ENCODE measurements around the gene OSTN. TPM values are rescaled to one million over a fixed set of nuclear protein-coding genes. Genes with fewer than 3 reads are reported as not detected.

Gene OSTN
- total and polyA plus RNA-seq, 10 donors: 0.03 TPM; not detected in 9

DNA sequence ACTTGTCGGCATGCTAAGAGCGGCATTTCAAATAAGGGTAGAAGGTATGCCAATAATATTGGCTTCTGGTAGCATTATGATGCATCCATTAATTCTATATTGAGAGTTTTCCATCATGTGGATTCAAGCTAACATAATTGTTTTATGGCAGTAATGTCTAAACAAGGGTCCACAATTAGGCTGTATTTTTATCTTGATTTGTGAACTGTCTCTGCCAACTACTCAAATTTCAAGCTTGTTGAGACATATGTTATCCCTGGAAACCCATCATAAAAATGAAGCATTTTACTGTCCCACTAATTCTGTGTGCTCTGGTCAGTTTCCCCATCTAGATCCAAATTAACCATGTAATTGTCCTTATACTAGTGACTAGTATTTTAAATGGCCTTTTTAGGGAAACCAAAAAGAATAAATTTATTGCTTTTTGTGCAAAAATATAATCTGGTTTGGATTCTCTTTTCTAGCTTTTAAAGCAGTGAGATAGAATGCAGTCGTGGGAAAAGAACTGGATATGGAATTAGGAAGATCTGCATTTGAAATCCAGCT is 1.2 kb upstream of the OSTN start:
- no peaks in the 10 kb centered on the region for H3K9me3 ChIP-seq
- intact Hi-C loops (cut with DNase I; ENCODE audit: low total_unique reads): no loop called here
- H3K27ac ChIP-seq: no peak overlapping the region
- TF ChIP-seq CTCF (IDR thresholded peaks at IDR 0.05 in 8 of 11, conservative IDR thresholded peaks at IDR 0.05 in 3 of 11) (no peak), POLR2A (IDR thresholded peaks at IDR 0.05) (no peak), POLR2AphosphoS5 (IDR thresholded peaks at IDR 0.05) (no peak)
- no peaks in the 10 kb centered on the region for H3K27me3 ChIP-seq (replicated peaks in 1 of 7)
- no peak overlapping the region for H3K4me3 ChIP-seq
- no peaks in the 10 kb centered on the region for H3K4me1 ChIP-seq
- no peaks in the 10 kb centered on the region for H3K36me3 ChIP-seq
- DNase-seq: no peak
- WGBS, 5 donors: 85 to 92% (median 88%) methylated on average over 3 of the region's 3 CpGs

DNA sequence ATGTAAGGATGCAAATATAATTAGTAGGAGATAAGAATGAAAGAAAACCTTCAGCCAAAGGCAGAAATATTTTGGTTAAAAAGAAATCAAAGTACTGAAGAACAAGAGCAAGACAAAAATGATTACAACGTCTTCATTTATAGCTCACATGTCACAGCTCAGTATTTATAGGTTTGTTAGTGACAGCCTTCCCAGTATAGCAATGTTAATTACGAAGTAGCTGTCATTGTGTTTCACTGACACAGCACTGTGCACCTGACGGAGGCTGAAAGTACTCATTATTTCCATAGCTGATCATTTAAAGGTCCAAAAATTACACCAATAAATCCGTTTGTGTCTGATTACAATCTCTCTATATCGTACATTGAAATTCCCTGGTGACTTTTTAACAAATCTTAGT is 561 bp upstream of the OSTN start:
- no peaks in the 10 kb centered on the region for H3K27me3 ChIP-seq (replicated peaks in 1 of 7)
- WGBS, 5 donors: 58 to 74% (median 63%) methylated on average over 5 of the region's 5 CpGs
- TF ChIP-seq POLR2A (IDR thresholded peaks at IDR 0.05) (no peak), POLR2AphosphoS5 (IDR thresholded peaks at IDR 0.05) (no peak)
- no peak overlapping the region for H3K27ac ChIP-seq
- H3K9me3 ChIP-seq: no peaks in the 10 kb centered on the region
- no peaks in the 10 kb centered on the region for H3K36me3 ChIP-seq
- intact Hi-C loops (cut with DNase I; ENCODE audit: low total_unique reads): no loop called here
- no peak for DNase-seq
- H3K4me1 ChIP-seq: no peaks in the 10 kb centered on the region
- no peak overlapping the region for H3K4me3 ChIP-seq

DNA sequence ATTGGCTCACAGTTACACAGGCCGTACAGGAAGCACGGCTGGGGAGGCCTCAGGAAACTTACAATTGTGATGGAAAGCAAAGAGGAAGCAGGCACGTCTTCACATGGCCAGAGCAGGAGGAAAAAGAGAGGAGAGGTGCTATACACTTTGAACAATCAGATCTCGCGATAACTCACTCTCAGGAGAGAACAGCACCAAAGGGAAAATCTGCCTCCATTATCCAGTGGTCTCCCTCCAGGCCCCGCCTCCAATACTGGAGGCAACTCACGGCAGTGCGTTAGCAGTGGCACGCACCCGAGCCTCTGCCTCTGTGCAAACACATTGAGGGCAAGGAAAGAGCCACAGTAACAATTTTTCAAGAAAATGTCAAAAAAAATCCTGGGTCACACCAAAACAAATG is 11.0 kb downstream of the OSTN start:
- intact Hi-C loops (cut with DNase I; ENCODE audit: low total_unique reads): no loop called here
- Histone ChIP-seq H3K27ac (no peak overlapping the region), H3K4me1 (peaks cover 0 to 6% (median 0%) of the 10 kb centered on the region in 6 donors), H3K4me3 (no peak overlapping the region), H3K36me3 (no peaks in the 10 kb centered on the region), H3K27me3 (replicated peaks in 1 of 7) (no peaks in the 10 kb centered on the region), H3K9me3 (no peaks in the 10 kb centered on the region)
- TF ChIP-seq POLR2AphosphoS5 (IDR thresholded peaks at IDR 0.05) (no peak), CTCF (IDR thresholded peaks at IDR 0.05 in 8 of 11, conservative IDR thresholded peaks at IDR 0.05 in 3 of 11) (no peak), POLR2A (IDR thresholded peaks at IDR 0.05) (no peak)
- WGBS, 5 donors: 87 to 94% (median 90%) methylated on average over 10 of the region's 10 CpGs
- DNase-seq: no peak

- intact Hi-C loops (cut with DNase I; ENCODE audit: low total_unique reads): no loop called here
- no peak for DNase-seq
- Histone ChIP-seq H3K4me1 (no peaks in the 10 kb centered on the region), H3K4me3 (no peak overlapping the region), H3K27me3 (replicated peaks in 1 of 7) (no peaks in the 10 kb centered on the region), H3K36me3 (no peaks in the 10 kb centered on the region), H3K27ac (no peak overlapping the region), H3K9me3 (peaks cover 0 to 9% (median 0%) of the 10 kb centered on the region in 8 donors)
- WGBS, 5 donors: 60 to 75% (median 68%) methylated on average over 1 of the region's 1 CpG
- TF ChIP-seq CTCF (IDR thresholded peaks at IDR 0.05 in 8 of 11, conservative IDR thresholded peaks at IDR 0.05 in 3 of 11) (no peak), POLR2AphosphoS5 (IDR thresholded peaks at IDR 0.05) (no peak), POLR2A (IDR thresholded peaks at IDR 0.05) (no peak)
Measured at GRCh38 chr3:191216510-191216909, 17.5 kb downstream of the OSTN start.

- WGBS, 5 donors: 62 to 88% (median 65%) methylated on average over 1 of the region's 1 CpG
Measured at GRCh38 chr3:191217301-191217700, 18.3 kb downstream of the OSTN start.

More at GRCh38 chr3:191217301-191217700, 18.3 kb downstream of the OSTN start:
- no peak for TF ChIP-seq CTCF (IDR thresholded peaks at IDR 0.05 in 8 of 11, conservative IDR thresholded peaks at IDR 0.05 in 3 of 11)
- TF ChIP-seq POLR2AphosphoS5 (IDR thresholded peaks at IDR 0.05): no peak
- TF ChIP-seq POLR2A (IDR thresholded peaks at IDR 0.05): no peak
- peaks cover 0 to 9% (median 0%) of the 10 kb centered on the region in 8 donors for H3K9me3 ChIP-seq
- no peaks in the 10 kb centered on the region for H3K27me3 ChIP-seq (replicated peaks in 1 of 7)
- DNase-seq: no peak
- no peaks in the 10 kb centered on the region for H3K36me3 ChIP-seq
- no peak overlapping the region for H3K27ac ChIP-seq
- no peaks in the 10 kb centered on the region for H3K4me1 ChIP-seq
- intact Hi-C loops (cut with DNase I; ENCODE audit: low total_unique reads): no loop called here
- no peak overlapping the region for H3K4me3 ChIP-seq

Measured in spleen (tissue), 11 donors.